Measurements from ENCODE around the gene RAB33B. TPM values are rescaled to one million over a fixed set of nuclear protein-coding genes. Genes with fewer than 3 reads are reported as not detected.
A peak's percentile ranks its signal among the peaks of the same experiment; 100 is the strongest.

RAB33B gene
- polyA plus RNA-seq, 1 donor from 2014 or later: 8.4 TPM

DNA sequence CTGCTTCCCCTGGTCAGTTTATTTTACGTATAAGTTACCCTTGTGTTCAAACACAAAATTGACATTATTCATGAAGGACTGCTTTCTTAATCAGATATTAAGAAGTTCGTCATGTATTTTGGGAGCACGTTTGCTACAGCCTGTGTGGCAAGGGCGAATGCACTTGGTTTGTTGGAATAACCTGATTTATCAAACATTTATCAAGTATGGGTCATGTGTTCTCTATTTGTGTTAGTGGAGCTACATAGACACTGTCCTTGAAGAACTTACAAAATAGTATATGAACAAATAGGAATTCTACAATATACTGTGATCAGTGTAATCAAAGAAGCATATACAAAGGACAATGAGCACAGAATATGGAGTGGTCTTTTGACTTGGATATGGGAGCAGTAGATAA lies 22.4 kb downstream of the RAB33B start:
- Mint-ChIP-seq H3K27ac (peak overlapping the region in 1 of 3 donors; percentile 7), H3K36me3 (peaks cover 16% of the 10 kb centered on the region), H3K9me3 (peaks cover 0 to 4% (median 2%) of the 10 kb centered on the region in 3 donors), H3K27me3 (no peaks in the 10 kb centered on the region), H3K4me3 (no peak overlapping the region), H3K4me1 (peaks cover 3 to 4% (median 3%) of the 10 kb centered on the region in 3 donors)

DNA sequence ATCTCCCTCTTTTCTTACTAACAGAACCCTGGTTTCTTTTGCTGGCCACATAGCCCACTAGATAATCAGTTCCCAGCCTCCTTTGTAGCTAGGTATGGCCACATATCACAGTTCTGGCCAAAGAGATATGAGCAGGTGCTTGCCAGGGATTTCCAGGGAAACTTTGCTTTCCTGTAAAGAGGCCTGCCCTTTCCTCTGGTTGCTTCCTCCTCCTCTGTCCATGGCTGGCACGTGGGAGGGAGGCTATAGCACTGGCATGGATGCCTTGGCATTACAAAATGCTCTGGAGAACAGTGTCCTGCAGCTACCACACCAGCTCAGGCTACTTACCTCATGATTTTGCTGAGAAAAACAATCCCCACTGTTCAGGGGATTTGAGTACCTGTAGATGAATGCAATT lies 27.5 kb downstream of the RAB33B start:
- Mint-ChIP-seq H3K27me3 (no peaks in the 10 kb centered on the region), H3K4me1 (no peaks in the 10 kb centered on the region), H3K36me3 (peaks cover under 1% of the 10 kb centered on the region), H3K9me3 (no peaks in the 10 kb centered on the region), H3K4me3 (no peak overlapping the region), H3K27ac (no peak overlapping the region)

- Mint-ChIP-seq H3K4me1 (no peaks in the 10 kb centered on the region), H3K27ac (no peak overlapping the region), H3K36me3 (no peaks in the 10 kb centered on the region), H3K27me3 (no peaks in the 10 kb centered on the region), H3K4me3 (no peak overlapping the region), H3K9me3 (no peaks in the 10 kb centered on the region)
These were observed 29.1 kb downstream of the RAB33B start for GRCh38 chr4:139483000-139483399.

- H3K36me3 Mint-ChIP-seq: no peaks in the 10 kb centered on the region
- no peaks in the 10 kb centered on the region for H3K9me3 Mint-ChIP-seq
- no peaks in the 10 kb centered on the region for H3K27me3 Mint-ChIP-seq
- no peak overlapping the region for H3K27ac Mint-ChIP-seq
- no peaks in the 10 kb centered on the region for H3K4me1 Mint-ChIP-seq
- no peak overlapping the region for H3K4me3 Mint-ChIP-seq
These were observed 30.9 kb downstream of the RAB33B start for GRCh38 chr4:139484783-139485311.

DNA sequence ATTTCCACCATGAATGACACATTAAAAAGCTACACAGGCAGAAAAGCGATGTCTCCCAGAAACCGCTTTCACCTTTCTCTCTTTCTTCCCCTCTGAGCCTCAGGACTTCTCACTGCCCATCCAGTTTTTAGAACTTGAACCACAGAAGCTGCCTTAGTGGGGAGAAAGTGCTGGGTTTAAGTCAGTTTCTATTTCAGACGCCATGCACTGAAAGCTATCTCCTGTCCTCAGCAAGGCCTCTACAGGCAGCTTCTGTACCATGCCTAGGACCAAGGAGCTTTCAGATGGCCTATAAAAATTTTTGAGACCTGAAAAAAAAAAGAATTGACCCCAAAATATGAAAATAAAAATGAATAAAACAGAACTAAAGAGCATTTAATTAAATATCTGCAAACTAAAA lies 34.5 kb downstream of the RAB33B start:
- no peaks in the 10 kb centered on the region for H3K4me1 Mint-ChIP-seq
- peaks cover 1% of the 10 kb centered on the region for H3K36me3 Mint-ChIP-seq
- no peaks in the 10 kb centered on the region for H3K9me3 Mint-ChIP-seq
- no peak overlapping the region for H3K27ac Mint-ChIP-seq
- H3K27me3 Mint-ChIP-seq: no peaks in the 10 kb centered on the region
- no peak overlapping the region for H3K4me3 Mint-ChIP-seq

DNA sequence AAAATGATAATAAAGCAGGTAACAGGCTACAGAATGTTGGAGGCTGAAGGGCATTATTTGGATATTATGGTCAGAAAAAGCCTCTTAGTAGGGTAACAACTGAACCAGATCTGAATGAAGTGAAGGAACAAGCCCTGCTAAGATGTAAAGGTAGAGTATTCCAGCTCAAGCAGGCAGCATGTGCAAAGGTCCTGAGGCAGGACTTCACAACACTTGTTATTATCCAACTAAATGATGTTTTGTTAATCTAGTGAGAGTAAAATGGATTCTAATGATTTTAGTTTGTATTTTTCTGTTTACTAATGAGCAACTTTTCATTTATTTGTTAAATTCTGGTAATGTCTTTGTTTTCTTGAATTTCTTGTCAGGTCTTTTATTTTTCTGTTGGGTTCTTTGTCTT lies 35.7 kb downstream of the RAB33B start:
- H3K27me3 Mint-ChIP-seq: no peaks in the 10 kb centered on the region
- no peak overlapping the region for H3K4me3 Mint-ChIP-seq
- no peak overlapping the region for H3K27ac Mint-ChIP-seq
- H3K36me3 Mint-ChIP-seq: peaks cover 1% of the 10 kb centered on the region
- H3K9me3 Mint-ChIP-seq: peaks cover 0 to 1% (median 0%) of the 10 kb centered on the region in 3 donors
- H3K4me1 Mint-ChIP-seq: no peaks in the 10 kb centered on the region

DNA sequence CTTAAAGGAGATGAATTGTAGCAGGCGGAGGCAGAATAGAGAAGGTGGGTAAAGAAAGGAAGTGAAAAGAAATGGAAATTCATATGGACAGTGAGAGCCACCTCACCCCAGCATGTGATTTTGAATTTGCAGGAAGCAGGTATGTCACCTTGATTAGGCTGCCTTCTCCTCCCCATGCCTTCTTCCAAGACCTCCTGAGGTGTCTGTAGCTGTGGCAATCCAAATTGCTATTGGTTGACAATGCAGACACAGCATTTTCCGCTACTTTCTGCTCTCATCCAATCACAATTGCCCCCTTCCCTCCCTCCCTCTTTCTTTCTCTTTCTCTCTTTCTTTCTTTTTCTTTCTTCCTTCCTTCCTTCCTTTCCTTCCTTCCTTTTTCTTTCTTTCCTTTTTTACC lies 38.5 kb downstream of the RAB33B start:
- H3K27ac Mint-ChIP-seq: no peak overlapping the region
- no peak overlapping the region for H3K4me3 Mint-ChIP-seq
- H3K36me3 Mint-ChIP-seq: peaks cover 1% of the 10 kb centered on the region
- peaks cover 0 to 1% (median 0%) of the 10 kb centered on the region in 3 donors for H3K9me3 Mint-ChIP-seq
- H3K27me3 Mint-ChIP-seq: no peaks in the 10 kb centered on the region
- no peaks in the 10 kb centered on the region for H3K4me1 Mint-ChIP-seq

- Mint-ChIP-seq H3K27me3 (no peaks in the 10 kb centered on the region), H3K9me3 (peaks cover 0 to 1% (median 0%) of the 10 kb centered on the region in 3 donors), H3K36me3 (peaks cover 1% of the 10 kb centered on the region), H3K4me3 (no peak overlapping the region), H3K4me1 (no peaks in the 10 kb centered on the region), H3K27ac (no peak overlapping the region)
These were observed 39.3 kb downstream of the RAB33B start for GRCh38 chr4:139493176-139493575.

GRCh38 chr4:139499186-139499585 lies 45.3 kb downstream of the RAB33B start:
- Mint-ChIP-seq H3K4me3 (no peak overlapping the region), H3K27me3 (no peaks in the 10 kb centered on the region), H3K4me1 (no peaks in the 10 kb centered on the region), H3K36me3 (peaks cover 7% of the 10 kb centered on the region), H3K9me3 (peaks cover 0 to 5% (median 2%) of the 10 kb centered on the region in 3 donors), H3K27ac (peak overlapping the region in 1 of 3 donors; percentile 27)

DNA sequence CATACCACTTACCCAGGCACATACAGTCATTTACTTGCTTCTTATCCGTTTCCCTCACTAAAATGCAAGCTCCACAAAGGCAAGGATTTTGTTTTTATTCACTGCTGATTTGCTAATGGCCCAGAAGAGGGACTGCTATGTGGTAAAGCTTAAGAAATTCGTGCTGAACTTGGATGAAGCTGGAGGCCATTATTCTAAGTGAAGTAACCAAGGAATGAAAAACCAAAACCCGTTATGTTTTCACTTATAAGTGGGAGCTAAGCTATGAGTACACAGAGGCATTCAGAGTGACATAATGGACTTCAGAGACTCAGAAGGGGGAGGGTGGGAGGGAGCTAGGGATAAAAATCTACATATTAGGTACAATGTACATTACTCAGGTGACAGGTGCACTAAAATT lies 47.2 kb downstream of the RAB33B start:
- Mint-ChIP-seq H3K27ac (peak overlapping the region in 1 of 3 donors; percentile 59), H3K4me1 (no peaks in the 10 kb centered on the region), H3K36me3 (peaks cover 8% of the 10 kb centered on the region), H3K4me3 (no peak overlapping the region), H3K27me3 (no peaks in the 10 kb centered on the region), H3K9me3 (peaks cover 0 to 8% (median 2%) of the 10 kb centered on the region in 3 donors)

DNA sequence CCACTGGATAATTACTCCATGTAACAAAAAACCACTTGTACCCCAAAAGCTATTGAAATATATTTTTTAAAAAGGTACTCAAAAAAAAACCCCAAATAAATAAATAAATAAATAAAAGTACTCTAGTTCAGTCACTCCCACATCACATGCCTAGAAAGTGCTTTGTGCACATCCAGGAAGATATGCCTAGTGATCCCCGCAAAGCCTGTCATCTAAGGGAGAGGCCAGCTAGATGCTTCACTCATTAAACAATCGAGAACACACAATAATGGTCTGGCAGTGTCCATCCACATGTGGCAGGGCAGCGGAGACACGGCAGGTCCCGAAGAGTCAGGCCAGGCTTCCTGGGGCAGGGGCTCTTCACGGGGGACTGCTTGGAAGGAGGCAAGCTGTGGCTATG lies 47.6 kb downstream of the RAB33B start:
- Mint-ChIP-seq H3K9me3 (peaks cover 0 to 8% (median 2%) of the 10 kb centered on the region in 3 donors), H3K4me3 (no peak overlapping the region), H3K4me1 (no peaks in the 10 kb centered on the region), H3K36me3 (peaks cover 8% of the 10 kb centered on the region), H3K27me3 (no peaks in the 10 kb centered on the region), H3K27ac (peak overlapping the region in 1 of 3 donors; percentile 36)

- no peak overlapping the region for H3K4me3 Mint-ChIP-seq
- no peaks in the 10 kb centered on the region for H3K4me1 Mint-ChIP-seq
- H3K9me3 Mint-ChIP-seq: peaks cover 0 to 8% (median 2%) of the 10 kb centered on the region in 3 donors
- peak overlapping the region in 1 of 3 donors; percentile 36 for H3K27ac Mint-ChIP-seq
- peaks cover 8% of the 10 kb centered on the region for H3K36me3 Mint-ChIP-seq
- H3K27me3 Mint-ChIP-seq: no peaks in the 10 kb centered on the region
These were observed 48.3 kb downstream of the RAB33B start for GRCh38 chr4:139501927-139502899.

GRCh38 chr4:139503622-139504166 lies 49.8 kb downstream of the RAB33B start:
- no peak overlapping the region for H3K4me3 Mint-ChIP-seq
- peaks cover 0 to 8% (median 2%) of the 10 kb centered on the region in 3 donors for H3K9me3 Mint-ChIP-seq
- H3K27ac Mint-ChIP-seq: no peak overlapping the region
- H3K36me3 Mint-ChIP-seq: peaks cover 8% of the 10 kb centered on the region
- peaks cover 0 to under 1% (median 0%) of the 10 kb centered on the region in 3 donors for H3K4me1 Mint-ChIP-seq
- H3K27me3 Mint-ChIP-seq: no peaks in the 10 kb centered on the region

- H3K36me3 Mint-ChIP-seq: peaks cover 8% of the 10 kb centered on the region
- H3K9me3 Mint-ChIP-seq: peaks cover 0 to 8% (median 2%) of the 10 kb centered on the region in 3 donors
- no peak overlapping the region for H3K4me3 Mint-ChIP-seq
- H3K4me1 Mint-ChIP-seq: peaks cover 0 to 2% (median 0%) of the 10 kb centered on the region in 3 donors
- H3K27me3 Mint-ChIP-seq: no peaks in the 10 kb centered on the region
- no peak overlapping the region for H3K27ac Mint-ChIP-seq
These were observed 52.9 kb downstream of the RAB33B start for GRCh38 chr4:139506774-139507173.

GRCh38 chr4:139508581-139509237 lies 54.8 kb downstream of the RAB33B start:
- Mint-ChIP-seq H3K27ac (no peak overlapping the region), H3K36me3 (peaks cover 8% of the 10 kb centered on the region), H3K9me3 (peaks cover 0 to 7% (median 2%) of the 10 kb centered on the region in 3 donors), H3K27me3 (no peaks in the 10 kb centered on the region), H3K4me1 (peaks cover 0 to 2% (median 0%) of the 10 kb centered on the region in 3 donors), H3K4me3 (no peak overlapping the region)
